ENCODE results near the gene CTAG1B. TPM values are rescaled to one million over a fixed set of nuclear protein-coding genes. Genes with fewer than 3 reads are reported as not detected.

Gene CTAG1B
- total RNA-seq = not detected in 2 replicates

GRCh38 chrX:154619182-154619581 lies at the start of gene CTAG1B:
CTAG1B (minus strand) TSS chrX:154619282; CDS start chrX:154619218, 64 bp downstream.

GRCh38 chrX:154653413-154653812 lies 34.3 kb upstream of the CTAG1B start, which contains the start of gene CTAG2:
CTAG2 (minus strand) TSS chrX:154653579; CDS start chrX:154653515, 64 bp downstream.

GRCh38 chrX:154584585-154585183 lies 34.4 kb downstream of the CTAG1B start, which contains the start of gene CTAG1A:
CTAG1A (plus strand) TSS chrX:154585133; CDS start chrX:154585207, 74 bp downstream.

Other genes starting within 250 kb of the CTAG1B start
- 792 and 962 TPM in 2 replicates for gene FLNA, start 244.6 kb downstream of the CTAG1B start, total RNA-seq
- gene EMD, start 240.0 kb downstream of the CTAG1B start, total RNA-seq = 14.8 and 16.6 TPM in 2 replicates
- gene RPL10, start 220.9 kb downstream of the CTAG1B start, total RNA-seq = 3,109 and 3,856 TPM in 2 replicates
- gene DNASE1L1, start 210.0 kb downstream of the CTAG1B start, total RNA-seq = 78.9 and 88.2 TPM in 2 replicates
- gene TAFAZZIN, start 207.7 kb downstream of the CTAG1B start, total RNA-seq = 11.6 and 12.4 TPM in 2 replicates
- gene ATP6AP1, start 190.6 kb downstream of the CTAG1B start, total RNA-seq = 78.6 and 82.4 TPM in 2 replicates
- gene GDI1, start 182.1 kb downstream of the CTAG1B start, total RNA-seq = 38.3 and 56.6 TPM in 2 replicates
- 49.4 and 56.8 TPM in 2 replicates for gene FAM50A, start 175.1 kb downstream of the CTAG1B start, total RNA-seq
- gene PLXNA3, start 161.0 kb downstream of the CTAG1B start, total RNA-seq = 3.3 and 4.1 TPM in 2 replicates
- 12.8 and 16.3 TPM in 2 replicates for gene LAGE3, start 140.0 kb downstream of the CTAG1B start, total RNA-seq
- 29.1 and 32.6 TPM in 2 replicates for gene UBL4A, start 132.7 kb downstream of the CTAG1B start, total RNA-seq
- gene SLC10A3, start 128.7 kb downstream of the CTAG1B start, total RNA-seq = 9.0 and 12.9 TPM in 2 replicates
- 15.6 and 20.3 TPM in 2 replicates for gene FAM3A, start 103.0 kb downstream of the CTAG1B start, total RNA-seq
- gene G6PD, start 72.4 kb downstream of the CTAG1B start, total RNA-seq = 22.3 and 22.5 TPM in 2 replicates
- 9.5 and 12.7 TPM in 2 replicates for gene IKBKG, start 71.7 kb downstream of the CTAG1B start, total RNA-seq
- gene CTAG1A, start 34.1 kb downstream of the CTAG1B start, total RNA-seq = not detected in 2 replicates
- gene CTAG2, start 34.3 kb upstream of the CTAG1B start, total RNA-seq = not detected in 2 replicates
- 12.0 and 14.4 TPM in 2 replicates for gene GAB3, start 131.8 kb upstream of the CTAG1B start, total RNA-seq
- gene DKC1, start 143.6 kb upstream of the CTAG1B start, total RNA-seq = 36.4 and 53.7 TPM in 2 replicates
- 25.3 and 26.8 TPM in 2 replicates for gene MPP1, start 186.2 kb upstream of the CTAG1B start, total RNA-seq
- gene SMIM9, start 215.4 kb upstream of the CTAG1B start, total RNA-seq = not detected in 2 replicates